Measurements from ENCODE around the gene COASY.

COASY gene

GRCh38 chr17:42561897-42562387 lies at the start of gene COASY:
COASY (plus strand) TSS chr17:42562148; CDS start chr17:42562623, 475 bp downstream.
- no peak for TF ChIP-seq CTCF (conservative IDR thresholded peaks at IDR 0.05; ENCODE audit: low read depth, low read length)
- H3K4me3 ChIP-seq (ENCODE audit: low read depth, low read length), result peak within 1 kb of the TSS; percentile 88

GRCh38 chr17:42512246-42512645 lies 49.7 kb upstream of the COASY start:
- no peak for DNase-seq (ENCODE audit: low read depth)
- TF ChIP-seq CTCF (conservative IDR thresholded peaks at IDR 0.05; ENCODE audit: low read depth, low read length), result no peak

More at GRCh38 chr17:42561897-42562387, at the start of gene COASY:
- DNase-seq (ENCODE audit: low read depth), result peak; percentile 99

GRCh38 chr17:42512733-42513251 lies 49.2 kb upstream of the COASY start:
- TF ChIP-seq CTCF (conservative IDR thresholded peaks at IDR 0.05; ENCODE audit: low read depth, low read length), result no peak
- peak; percentile 38 for DNase-seq (ENCODE audit: low read depth)

More at GRCh38 chr17:42512246-42512645, 49.7 kb upstream of the COASY start:
- H3K4me3 ChIP-seq (ENCODE audit: low read depth, low read length), result no peak overlapping the region

GRCh38 chr17:42513686-42514085 lies 48.3 kb upstream of the COASY start:
- TF ChIP-seq CTCF (conservative IDR thresholded peaks at IDR 0.05; ENCODE audit: low read depth, low read length), result no peak
- no peak for DNase-seq (ENCODE audit: low read depth)
- no peak overlapping the region for H3K4me3 ChIP-seq (ENCODE audit: low read depth, low read length)

More at GRCh38 chr17:42512733-42513251, 49.2 kb upstream of the COASY start:
- H3K4me3 ChIP-seq (ENCODE audit: low read depth, low read length), result no peak overlapping the region

- H3K4me3 ChIP-seq (ENCODE audit: low read depth, low read length), result no peak overlapping the region
- DNase-seq (ENCODE audit: low read depth), result no peak
- no peak for TF ChIP-seq CTCF (conservative IDR thresholded peaks at IDR 0.05; ENCODE audit: low read depth, low read length)
Measured at GRCh38 chr17:42514279-42514678, 47.7 kb upstream of the COASY start.

- no peak for TF ChIP-seq CTCF (conservative IDR thresholded peaks at IDR 0.05; ENCODE audit: low read depth, low read length)
- DNase-seq (ENCODE audit: low read depth), result peak; percentile 55
- no peak overlapping the region for H3K4me3 ChIP-seq (ENCODE audit: low read depth, low read length)
Measured at GRCh38 chr17:42514867-42515266, 47.1 kb upstream of the COASY start.

GRCh38 chr17:42517516-42517915 lies 44.4 kb upstream of the COASY start:
- DNase-seq (ENCODE audit: low read depth), result peak; percentile 91
- peak; percentile 95 for TF ChIP-seq CTCF (conservative IDR thresholded peaks at IDR 0.05; ENCODE audit: low read depth, low read length)
- no peak overlapping the region for H3K4me3 ChIP-seq (ENCODE audit: low read depth, low read length)

Measured in choroid plexus epithelial cell (primary cell).